Subcutaneous adipose tissue (tissue), 4 donors: ENCODE measurements around the gene SLC39A7. TPM values are rescaled to one million over a fixed set of nuclear protein-coding genes. Genes with fewer than 3 reads are reported as not detected.

Experiments used
- CTCF ChIP-seq: fragments of 450-650 bp; IDR thresholded peaks from one replicate; pipeline ENCODE4 v1.5.1; 2016; ENCODE audit warnings: low read depth, mild to moderate bottlenecking, control low read depth, antibody characterized with exemption, moderate library complexity
- total RNA-seq, 4 donors: library from RNA; depleted of rRNA; stranded (reverse); fragments of >200 nt; gene quantifications; one replicate each; pipeline ENCODE4 v1.1.0, GENCODE V29; 2016

SLC39A7 gene
- total RNA-seq, 4 donors from 2014 or later = 49.0 to 54.9 (median 52.5) TPM

GRCh38 chr6:33160728-33161344 lies 39.8 kb upstream of the SLC39A7 start:
- TF ChIP-seq CTCF = no peak

GRCh38 chr6:33161354-33162331 lies 39.0 kb upstream of the SLC39A7 start:
- TF ChIP-seq CTCF = no peak

GRCh38 chr6:33163540-33163939 lies 37.1 kb upstream of the SLC39A7 start:
- TF ChIP-seq CTCF = no peak

- no peak for TF ChIP-seq CTCF
These were observed 36.5 kb upstream of the SLC39A7 start for GRCh38 chr6:33164176-33164575.

GRCh38 chr6:33164665-33165373 lies 35.8 kb upstream of the SLC39A7 start:
- TF ChIP-seq CTCF = no peak

- no peak for TF ChIP-seq CTCF
These were observed 34.9 kb upstream of the SLC39A7 start for GRCh38 chr6:33165581-33166258.
